A673 (cell line): ENCODE results near the gene SNX10.

Source experiments
- EZH2 ChIP-seq: fragments of 200-600 bp; sonication (generic); IDR thresholded peaks from 2 replicates; pipeline ENCODE4 v1.6.1; 2017; ENCODE audit warnings: borderline replicate concordance, low read depth, mild to moderate bottlenecking, mixed read lengths, antibody characterized with exemption, low read length; ENCODE audit not compliant: poor library complexity, severe bottlenecking
- TF ChIP-seq, protein P1 (sequence below): fragments of 300-800, 200-600 bp; sonication (generic); conservative IDR thresholded peaks from 2 replicates; pipeline ENCODE4 v1.5.1; 2017; ENCODE audit warnings: low read depth, mild to moderate bottlenecking, antibody characterized with exemption, low read length, moderate library complexity, mixed read lengths

GRCh38 chr7:26397796-26398426 lies 106.2 kb downstream of the SNX10 start:
- TF ChIP-seq, protein P1, sequence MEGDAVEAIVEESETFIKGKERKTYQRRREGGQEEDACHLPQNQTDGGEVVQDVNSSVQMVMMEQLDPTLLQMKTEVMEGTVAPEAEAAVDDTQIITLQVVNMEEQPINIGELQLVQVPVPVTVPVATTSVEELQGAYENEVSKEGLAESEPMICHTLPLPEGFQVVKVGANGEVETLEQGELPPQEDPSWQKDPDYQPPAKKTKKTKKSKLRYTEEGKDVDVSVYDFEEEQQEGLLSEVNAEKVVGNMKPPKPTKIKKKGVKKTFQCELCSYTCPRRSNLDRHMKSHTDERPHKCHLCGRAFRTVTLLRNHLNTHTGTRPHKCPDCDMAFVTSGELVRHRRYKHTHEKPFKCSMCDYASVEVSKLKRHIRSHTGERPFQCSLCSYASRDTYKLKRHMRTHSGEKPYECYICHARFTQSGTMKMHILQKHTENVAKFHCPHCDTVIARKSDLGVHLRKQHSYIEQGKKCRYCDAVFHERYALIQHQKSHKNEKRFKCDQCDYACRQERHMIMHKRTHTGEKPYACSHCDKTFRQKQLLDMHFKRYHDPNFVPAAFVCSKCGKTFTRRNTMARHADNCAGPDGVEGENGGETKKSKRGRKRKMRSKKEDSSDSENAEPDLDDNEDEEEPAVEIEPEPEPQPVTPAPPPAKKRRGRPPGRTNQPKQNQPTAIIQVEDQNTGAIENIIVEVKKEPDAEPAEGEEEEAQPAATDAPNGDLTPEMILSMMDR, result no peak
- no peak for TF ChIP-seq EZH2
